Measurements from ENCODE around the gene MVK.

MVK gene

DNA sequence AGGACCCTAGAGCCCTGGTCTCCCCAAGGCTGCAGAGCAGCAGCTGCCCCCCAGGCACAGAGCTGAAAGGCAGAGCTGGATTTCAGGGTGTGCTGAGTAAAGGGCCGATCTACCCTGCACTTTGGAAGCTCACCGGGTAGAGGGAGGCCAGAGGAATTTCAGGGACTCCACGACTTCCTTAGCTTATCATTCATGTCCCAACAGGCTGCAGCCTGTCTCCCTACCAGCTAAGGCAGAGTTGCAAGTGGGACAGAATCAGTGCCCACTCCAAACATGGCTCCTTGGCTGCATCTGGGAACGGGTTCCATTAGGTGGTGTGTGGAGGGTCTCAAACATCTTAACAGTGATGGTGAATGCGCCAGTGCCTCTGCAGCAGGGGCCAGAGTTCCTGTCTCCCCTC is 27.8 kb upstream of the MVK start:
- DNase-seq = no peak

- DNase-seq = no peak
These were observed 26.3 kb upstream of the MVK start for GRCh38 chr12:109547286-109547685.

DNA sequence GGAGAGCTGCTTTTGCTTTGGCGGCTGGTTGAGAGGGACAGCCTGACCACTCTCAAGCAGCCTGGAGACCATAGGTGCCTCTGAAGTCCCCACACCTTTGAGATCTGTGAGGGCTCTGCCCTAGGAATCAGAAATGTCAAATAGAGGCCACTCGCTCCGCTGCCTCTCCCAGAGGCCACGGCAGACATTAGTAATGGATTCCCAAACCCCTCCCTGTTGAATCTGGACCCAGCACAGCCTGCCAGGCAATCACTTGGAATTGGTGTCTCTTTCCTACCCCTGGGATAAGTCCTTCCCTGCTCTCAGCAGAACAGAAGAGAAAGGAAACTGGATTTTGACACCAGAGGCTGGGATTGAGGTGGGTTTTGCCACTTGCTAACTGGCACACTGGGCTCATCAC is 25.3 kb upstream of the MVK start:
- no peak for DNase-seq

DNA sequence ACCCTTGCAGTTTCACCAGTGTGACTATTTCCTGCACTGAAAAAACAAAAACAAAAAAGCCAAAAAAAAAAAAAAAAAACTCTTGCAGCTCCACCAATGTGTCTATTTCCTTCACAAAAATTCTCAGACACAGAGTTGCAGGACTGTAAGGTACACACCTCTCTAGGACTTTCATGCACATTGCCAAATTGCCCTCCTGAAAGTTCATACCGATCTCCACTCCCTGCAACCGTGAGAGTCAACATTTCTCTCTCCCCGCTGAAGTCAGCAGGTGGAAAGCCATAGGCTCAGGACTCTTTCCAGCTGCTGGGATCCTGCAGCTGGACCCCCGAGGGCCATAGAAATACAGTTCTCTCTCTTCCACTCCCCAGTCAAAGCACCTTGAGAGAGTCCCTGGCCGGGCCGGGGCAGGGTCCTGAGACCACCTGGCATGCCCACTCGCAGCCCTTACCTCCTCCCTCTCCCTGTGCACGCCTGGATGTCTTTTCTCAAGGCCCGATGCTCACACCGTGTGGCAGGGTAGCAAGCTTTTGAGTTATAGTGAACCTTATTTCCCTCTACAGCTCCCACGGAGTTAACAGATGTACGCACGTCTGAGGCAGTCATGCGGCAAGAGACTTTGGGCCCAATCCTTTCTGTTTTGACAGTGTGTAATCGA is 23.9 kb upstream of the MVK start:
- DNase-seq = no peak

DNA sequence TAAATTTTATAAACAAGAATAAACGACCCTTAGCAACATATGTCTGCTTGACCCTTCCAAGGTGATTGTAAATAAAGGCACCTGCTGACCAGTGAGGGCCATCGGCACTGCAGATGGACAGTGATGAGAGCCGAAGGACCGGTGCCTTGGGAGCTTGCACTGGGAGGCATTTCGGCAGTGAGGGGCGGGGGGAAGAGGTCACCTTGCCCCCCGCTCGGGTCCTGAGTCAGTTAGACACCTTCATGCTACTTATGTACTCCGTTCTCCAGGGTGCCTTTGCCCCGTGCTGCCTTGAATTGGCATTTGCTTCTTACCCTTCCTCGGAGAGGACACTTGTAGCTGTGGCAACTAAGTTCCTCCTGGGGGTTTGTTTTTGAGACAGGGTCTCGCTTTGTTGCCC is 23.3 kb upstream of the MVK start:
- no peak for DNase-seq

- no peak for DNase-seq
These were observed 22.5 kb upstream of the MVK start for GRCh38 chr12:109551108-109551507.

GRCh38 chr12:109552971-109553370 is 20.6 kb upstream of the MVK start:
- DNase-seq = no peak

- DNase-seq = no peak
These were observed 20.1 kb upstream of the MVK start for GRCh38 chr12:109553483-109553882.

GRCh38 chr12:109553906-109554500 is 19.6 kb upstream of the MVK start:
- DNase-seq = no peak

DNA sequence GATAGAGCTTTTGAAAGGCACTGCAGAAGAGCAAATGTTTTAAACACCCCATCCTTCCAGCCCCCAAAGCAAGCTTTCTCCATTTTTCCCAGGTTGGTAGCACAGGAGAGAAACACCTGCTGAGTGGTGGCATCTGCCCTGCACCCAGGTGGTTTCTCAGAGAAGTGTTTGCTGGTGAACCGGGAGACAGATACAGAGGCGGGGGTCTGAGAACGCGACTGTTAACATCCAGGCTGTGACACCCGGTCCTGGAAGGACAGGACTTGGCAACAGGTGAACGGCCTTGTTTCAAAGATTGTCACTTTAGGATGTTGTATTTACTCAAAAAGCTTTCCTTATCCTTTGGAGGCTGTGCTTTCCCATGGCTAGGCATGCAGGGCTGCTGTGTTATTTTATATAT is 18.8 kb upstream of the MVK start:
- no peak for DNase-seq

GRCh38 chr12:109555431-109556315 is 17.9 kb upstream of the MVK start:
- no peak for DNase-seq

GRCh38 chr12:109557200-109557599 is 16.4 kb upstream of the MVK start:
- no peak for DNase-seq

DNA sequence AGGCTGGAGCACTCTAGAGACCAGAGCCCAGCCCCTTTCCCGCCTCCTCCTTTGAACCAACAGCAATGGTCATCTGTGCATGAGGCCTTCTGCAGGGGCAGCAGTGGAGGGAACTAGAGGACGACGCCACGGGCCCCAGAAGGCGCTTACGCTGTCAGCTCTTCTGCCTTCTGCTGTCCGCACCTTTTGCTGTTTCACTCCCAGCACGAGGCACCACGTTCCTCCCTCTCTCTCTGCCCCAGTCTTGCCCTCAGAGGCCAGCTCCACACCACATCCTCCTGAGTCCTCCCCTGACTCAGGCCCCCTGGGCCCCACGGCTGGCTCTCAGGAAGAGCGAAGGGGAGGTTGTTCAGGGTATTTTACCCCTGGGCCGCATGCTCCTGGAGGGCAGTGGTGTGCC is 15.8 kb upstream of the MVK start:
- no peak for DNase-seq

DNA sequence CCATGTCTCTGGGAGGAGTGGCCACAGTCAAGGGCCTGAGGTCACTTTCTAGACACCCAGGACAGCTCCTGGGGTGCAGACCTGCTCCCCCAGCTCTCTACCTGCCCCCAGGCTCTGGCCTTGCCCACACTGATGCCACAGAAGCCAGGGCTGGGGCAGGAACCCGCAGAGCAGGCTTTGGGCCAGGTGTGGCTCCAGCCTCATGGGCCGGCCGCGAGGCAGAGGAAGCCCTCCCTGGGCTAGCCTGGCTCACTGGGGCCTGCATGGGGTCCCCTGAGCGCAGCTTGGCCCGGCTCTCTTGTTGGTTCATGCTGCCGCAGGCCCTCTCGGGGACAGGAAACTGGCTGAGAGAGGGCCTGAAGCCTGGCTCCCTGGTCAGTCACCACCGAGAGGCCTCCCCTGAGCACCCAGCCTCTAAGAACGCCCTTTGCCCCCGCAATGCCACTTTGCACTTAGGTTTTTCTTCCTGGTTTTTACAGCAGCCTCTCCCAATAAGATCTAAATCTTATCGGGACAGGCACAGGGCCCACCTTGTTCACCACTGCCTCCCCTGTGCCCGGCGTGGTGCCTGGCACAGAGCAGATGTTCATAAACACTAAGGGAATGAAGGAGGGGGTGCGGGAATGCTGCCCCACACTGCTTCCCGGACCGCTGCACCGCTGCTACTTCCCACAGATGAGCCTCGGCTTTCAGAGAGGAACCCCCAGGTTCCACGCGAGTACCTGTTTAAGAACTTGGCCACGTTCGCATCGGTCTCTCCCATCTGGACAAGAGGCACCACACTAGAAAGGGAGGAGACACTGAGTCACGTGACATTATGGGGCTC is 15.0 kb upstream of the MVK start:
- no peak for DNase-seq

GRCh38 chr12:109559200-109559505 is 14.4 kb upstream of the MVK start:
- DNase-seq = no peak

- DNase-seq = no peak
These were observed 14.0 kb upstream of the MVK start for GRCh38 chr12:109559601-109560000.

DNA sequence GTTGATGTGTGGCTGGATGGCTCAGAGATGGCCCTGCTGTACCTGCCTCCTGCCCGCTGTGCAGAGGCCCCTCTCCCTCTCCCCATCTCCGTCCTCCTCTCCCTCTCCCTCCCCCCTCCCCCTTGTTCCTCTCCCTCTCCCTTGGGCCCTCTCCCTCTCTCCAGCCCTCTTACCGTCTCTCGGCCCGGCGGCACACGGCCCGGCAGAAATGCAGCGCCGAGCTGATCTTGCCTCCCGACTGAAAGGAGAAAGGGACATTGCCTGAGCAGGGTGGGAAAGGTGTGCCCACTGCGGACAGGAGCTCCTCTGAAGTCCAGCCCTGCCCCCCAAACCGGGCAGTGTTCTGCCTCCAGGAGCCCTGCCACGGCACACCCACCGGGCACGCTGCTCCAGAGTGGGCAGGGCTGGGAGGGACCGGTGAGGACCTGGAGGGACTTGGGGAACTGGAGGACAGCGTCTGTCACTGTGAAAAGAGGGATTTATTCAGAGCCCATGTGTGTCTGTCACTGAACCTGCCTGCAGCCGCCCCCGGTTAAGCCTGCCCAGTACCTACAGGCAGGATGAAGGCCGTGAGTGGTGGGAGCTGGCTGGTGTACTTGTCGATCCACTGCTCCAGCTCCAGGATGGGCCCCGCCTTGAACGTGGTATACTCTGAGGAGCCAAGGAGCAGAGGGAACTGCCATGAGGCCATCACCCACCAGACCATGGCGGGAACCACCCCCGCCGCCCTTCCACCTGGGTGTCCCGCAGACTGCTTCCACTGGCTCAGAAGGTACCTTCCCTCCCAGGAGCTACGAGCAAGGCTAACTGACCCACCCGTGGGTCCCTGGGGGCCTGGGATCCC is 12.5 kb upstream of the MVK start:
- DNase-seq = no peak

- DNase-seq = no peak
These were observed 11.9 kb upstream of the MVK start for GRCh38 chr12:109561711-109562030.

DNA sequence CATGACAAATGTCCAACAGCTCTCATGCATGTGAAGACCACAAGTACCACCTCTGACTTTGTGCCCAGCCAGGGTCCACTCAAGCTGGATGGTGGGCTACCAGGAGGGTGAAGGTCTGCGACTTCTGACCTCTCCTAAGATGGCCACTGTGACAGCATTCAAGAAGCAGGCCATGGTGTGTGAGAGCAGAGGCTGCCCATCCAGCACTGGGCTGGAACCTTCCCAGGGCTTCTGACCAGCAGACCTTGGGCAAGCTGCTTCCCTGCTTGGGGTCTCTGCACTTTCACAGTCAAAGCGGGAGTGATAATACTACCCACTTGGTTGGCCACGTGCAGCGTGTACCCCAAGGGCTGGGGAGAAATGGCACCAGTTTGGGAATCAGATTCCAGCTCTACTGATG is 10.7 kb upstream of the MVK start:
- DNase-seq = no peak

GRCh38 chr12:109563291-109564284 is 10.0 kb upstream of the MVK start:
- no peak for DNase-seq

DNA sequence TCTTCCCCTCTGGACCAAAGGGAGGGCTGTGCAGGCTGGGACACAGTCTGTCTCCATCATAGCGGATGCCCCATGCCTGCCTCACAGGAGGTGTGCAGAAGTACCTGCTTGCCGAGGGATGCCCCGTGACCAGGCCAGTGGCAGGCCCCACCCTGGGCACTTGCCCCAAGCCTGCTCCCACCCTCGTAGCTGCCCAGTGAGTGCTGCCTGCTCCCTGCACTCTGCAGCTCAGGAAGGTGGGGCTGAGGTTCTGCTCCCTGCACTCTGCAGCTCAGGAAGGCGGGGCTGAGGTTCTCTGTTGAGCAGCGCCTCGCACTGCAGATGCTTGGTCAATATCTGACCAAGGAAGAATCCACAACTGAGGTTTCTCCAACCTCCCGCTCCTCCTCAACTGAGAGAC is 7.2 kb upstream of the MVK start:
- DNase-seq = no peak
